Measurements from ENCODE around the gene EXOC4.

Gene EXOC4

GRCh38 chr7:133452577-133452976, 199.7 kb downstream of the EXOC4 start:
- DNase-seq (ENCODE audit: low spot score) (no peak), ATAC-seq (ENCODE audit: low read depth) (no peak)
- H3K27me3 ChIP-seq (ENCODE audit: insufficient read depth, poor library complexity, severe bottlenecking), result no peaks in the 10 kb centered on the region
- no peak overlapping the region for H3K27ac ChIP-seq (ENCODE audit: poor library complexity, severe bottlenecking)
- H3K36me3 ChIP-seq (ENCODE audit: low read depth), result no peaks in the 10 kb centered on the region
- H3K4me1 ChIP-seq (ENCODE audit: insufficient read depth, poor library complexity, severe bottlenecking), result no peaks in the 10 kb centered on the region
- TF ChIP-seq CTCF (IDR thresholded peaks at IDR 0.05; ENCODE audit: poor library complexity, severe bottlenecking), result no peak
- H3K9me3 ChIP-seq (ENCODE audit: severe bottlenecking), result no peaks in the 10 kb centered on the region
- H3K4me3 ChIP-seq (ENCODE audit: severe bottlenecking), result no peak overlapping the region

DNA sequence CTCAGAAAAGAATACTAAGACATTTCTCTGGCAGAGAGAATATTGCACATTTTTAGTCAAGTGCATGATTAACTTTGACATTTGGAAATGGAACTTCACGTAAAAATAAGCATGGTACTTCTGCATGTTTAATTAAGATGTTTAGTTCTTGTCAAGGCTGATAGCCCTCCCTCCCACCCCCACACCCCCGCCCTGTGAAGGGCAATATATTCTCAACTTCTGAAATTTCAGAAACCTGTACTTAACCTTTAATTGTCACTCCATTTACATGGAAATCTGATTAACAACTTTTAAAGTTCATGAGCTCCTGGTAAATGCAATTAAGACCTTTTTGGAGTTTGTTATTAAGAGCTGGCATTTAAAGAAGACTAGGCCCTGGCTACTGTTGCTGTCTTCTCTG, 205.8 kb downstream of the EXOC4 start:
- no peaks in the 10 kb centered on the region for H3K27me3 ChIP-seq (ENCODE audit: insufficient read depth, poor library complexity, severe bottlenecking)
- DNase-seq (ENCODE audit: low spot score), result no peak
- no peak for ATAC-seq (ENCODE audit: low read depth)

GRCh38 chr7:133461421-133461820, 208.5 kb downstream of the EXOC4 start:
- Histone ChIP-seq H3K27ac (ENCODE audit: poor library complexity, severe bottlenecking) (no peak overlapping the region), H3K27me3 (ENCODE audit: insufficient read depth, poor library complexity, severe bottlenecking) (no peaks in the 10 kb centered on the region), H3K9me3 (ENCODE audit: severe bottlenecking) (no peaks in the 10 kb centered on the region), H3K4me3 (ENCODE audit: severe bottlenecking) (no peak overlapping the region), H3K4me1 (ENCODE audit: insufficient read depth, poor library complexity, severe bottlenecking) (no peaks in the 10 kb centered on the region), H3K36me3 (ENCODE audit: low read depth) (no peaks in the 10 kb centered on the region)
- no peak for TF ChIP-seq CTCF (IDR thresholded peaks at IDR 0.05; ENCODE audit: poor library complexity, severe bottlenecking)
- no peak for DNase-seq (ENCODE audit: low spot score)
- no peak for ATAC-seq (ENCODE audit: low read depth)

More for the DNA sequence above, 205.8 kb downstream of the EXOC4 start:
- Histone ChIP-seq H3K36me3 (ENCODE audit: low read depth) (no peaks in the 10 kb centered on the region), H3K4me3 (ENCODE audit: severe bottlenecking) (no peak overlapping the region), H3K27ac (ENCODE audit: poor library complexity, severe bottlenecking) (no peak overlapping the region), H3K9me3 (ENCODE audit: severe bottlenecking) (no peaks in the 10 kb centered on the region), H3K4me1 (ENCODE audit: insufficient read depth, poor library complexity, severe bottlenecking) (no peaks in the 10 kb centered on the region)
- no peak for TF ChIP-seq CTCF (IDR thresholded peaks at IDR 0.05; ENCODE audit: poor library complexity, severe bottlenecking)

DNA sequence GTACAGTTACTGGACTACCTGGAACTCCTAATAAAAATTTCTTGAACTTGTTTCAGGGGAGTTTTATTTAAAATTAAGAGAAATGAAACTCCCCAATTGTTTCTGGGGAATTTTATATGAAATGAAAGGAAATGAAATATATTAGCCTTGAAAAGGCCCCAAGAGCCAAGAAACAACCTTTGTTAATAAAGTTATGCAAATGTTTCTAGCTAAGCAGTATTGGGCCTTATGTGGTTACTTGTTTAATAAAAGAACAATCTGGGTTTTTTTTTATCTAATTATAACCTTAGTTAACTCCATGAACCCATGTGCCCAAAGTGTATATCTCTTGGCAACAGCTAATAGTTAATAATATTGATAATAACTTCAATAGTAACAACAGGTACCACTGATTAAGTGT, 222.8 kb downstream of the EXOC4 start:
- no peak for ATAC-seq (ENCODE audit: low read depth)
- Histone ChIP-seq H3K27ac (ENCODE audit: poor library complexity, severe bottlenecking) (no peak overlapping the region), H3K9me3 (ENCODE audit: severe bottlenecking) (no peaks in the 10 kb centered on the region), H3K4me1 (ENCODE audit: insufficient read depth, poor library complexity, severe bottlenecking) (no peaks in the 10 kb centered on the region), H3K4me3 (ENCODE audit: severe bottlenecking) (no peak overlapping the region), H3K36me3 (ENCODE audit: low read depth) (peaks cover 3% of the 10 kb centered on the region), H3K27me3 (ENCODE audit: insufficient read depth, poor library complexity, severe bottlenecking) (no peaks in the 10 kb centered on the region)
- no peak for TF ChIP-seq CTCF (IDR thresholded peaks at IDR 0.05; ENCODE audit: poor library complexity, severe bottlenecking)
- no peak for DNase-seq (ENCODE audit: low spot score)

DNA sequence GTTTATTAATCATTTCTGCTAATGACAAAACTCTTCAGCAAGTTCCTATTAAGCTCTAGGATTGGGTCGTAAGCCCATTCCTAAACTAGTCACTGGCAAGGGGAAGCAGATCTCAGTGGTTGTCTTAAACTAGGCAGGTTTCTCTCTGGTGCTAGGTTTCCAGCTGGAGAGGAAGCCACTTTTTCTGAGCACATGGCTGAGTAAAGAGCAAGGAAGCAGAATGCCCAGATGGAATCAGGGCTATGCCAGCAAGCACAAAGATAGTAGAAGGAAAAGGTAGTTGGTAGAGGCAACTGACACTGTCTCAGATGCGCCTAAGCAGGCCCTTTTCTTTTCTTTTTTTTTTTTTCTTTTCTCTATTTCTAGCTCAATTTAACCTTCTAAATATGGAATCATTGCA, 224.9 kb downstream of the EXOC4 start:
- Histone ChIP-seq H3K27ac (ENCODE audit: poor library complexity, severe bottlenecking) (no peak overlapping the region), H3K4me1 (ENCODE audit: insufficient read depth, poor library complexity, severe bottlenecking) (peaks cover 3% of the 10 kb centered on the region), H3K27me3 (ENCODE audit: insufficient read depth, poor library complexity, severe bottlenecking) (no peaks in the 10 kb centered on the region), H3K9me3 (ENCODE audit: severe bottlenecking) (no peaks in the 10 kb centered on the region), H3K36me3 (ENCODE audit: low read depth) (peaks cover 3% of the 10 kb centered on the region), H3K4me3 (ENCODE audit: severe bottlenecking) (no peak overlapping the region)
- no peak for DNase-seq (ENCODE audit: low spot score)
- TF ChIP-seq CTCF (IDR thresholded peaks at IDR 0.05; ENCODE audit: poor library complexity, severe bottlenecking), result no peak
- ATAC-seq (ENCODE audit: low read depth), result no peak

Measured in RWPE2 (cell line).